Panc1 (cell line): ENCODE data around the gene OR2V1. TPM values are rescaled to one million over a fixed set of nuclear protein-coding genes. Genes with fewer than 3 reads are reported as not detected.

ENCODE experiments used
- ATAC-seq: fragments of 200-7000 bp; cut with Tn5 transposase; 2 replicates; pipeline ENCODE4 v1.9.1; 2020; ENCODE audit warnings: mild to moderate bottlenecking, moderate library complexity
- BruUV-seq: library from RNA; stranded (reverse); fragments of 400-500 nt; replicated peaks from 2 replicates; lab custom pipeline; 2021; lab: Mats Ljungman, UMichigan
- CTCF ChIA-PET: fragments of 300-600 bp; sonication (Branson Sonifier 250); formaldehyde crosslinking; loops from one replicate; lab custom pipeline; 2022; ENCODE audit warnings: antibody characterized with exemption; lab: Charles Lee
- POLR2A ChIA-PET: fragments of 300-600 bp; sonication (Branson Sonifier 250); formaldehyde crosslinking; loops from one replicate; lab custom pipeline; 2022; ENCODE audit warnings: antibody characterized with exemption; lab: Charles Lee
- DNase-seq: peaks from one replicate; pipeline ENCODE4 v3.0.0-alpha.2; 2010; ENCODE audit warnings: low read depth, low spot score
- H3K27ac ChIP-seq: 2 replicates; pipeline ENCODE4 v1.5.1; 2011; ENCODE audit warnings: mild to moderate bottlenecking, low read length, inconsistent platforms
- H3K27me3 ChIP-seq: fragments of 200-500 bp; sonication (Bioruptor generic); 2 replicates; pipeline ENCODE4 v1.6.0; 2014; ENCODE audit warnings: low read length, inconsistent platforms; ENCODE audit not compliant: control insufficient read depth, insufficient read depth
- H3K36me3 ChIP-seq: fragments of 200-500 bp; sonication (Bioruptor generic); 2 replicates; pipeline ENCODE4 v1.5.1; 2014; ENCODE audit warnings: inconsistent platforms, mild to moderate bottlenecking, low read length, moderate library complexity; ENCODE audit not compliant: control insufficient read depth, insufficient read depth
- H3K4me1 ChIP-seq: 2 replicates; pipeline ENCODE4 v1.5.1; 2011; ENCODE audit warnings: inconsistent platforms, mild to moderate bottlenecking, low read length, moderate library complexity; ENCODE audit not compliant: control insufficient read depth, insufficient read depth
- H3K4me3 ChIP-seq, 2 experiments: 2 replicates each; pipeline ENCODE4 v1.5.1; 2011 to 2012; ENCODE audit warnings: low read depth in 2 of 2, low read length in 2 of 2, mild to moderate bottlenecking in 2 of 2, inconsistent platforms in 1 of 2, moderate library complexity in 1 of 2
- H3K9me3 ChIP-seq: fragments of 200-500 bp; sonication (Bioruptor generic); 2 replicates; pipeline ENCODE4 v1.5.1; 2014; ENCODE audit warnings: low read depth, mild to moderate bottlenecking, inconsistent platforms, low read length, moderate library complexity; ENCODE audit not compliant: control insufficient read depth, insufficient read depth
- POLR2AphosphoS5 ChIP-seq: IDR thresholded peaks from 2 replicates; pipeline ENCODE4 v1.6.1; 2012; ENCODE audit warnings: mild to moderate bottlenecking, low read depth, low read length, moderate library complexity
- REST ChIP-seq, 2 experiments: IDR thresholded peaks; 2 replicates each; pipeline ENCODE4 v1.6.1; 2011 to 2012; ENCODE audit warnings: low read depth in 2 of 2, control low read depth in 1 of 2, low read length in 1 of 2, mild to moderate bottlenecking in 1 of 2, moderate library complexity in 1 of 2; ENCODE audit not compliant: insufficient read depth in 1 of 2
- SIN3A ChIP-seq: IDR thresholded peaks from 2 replicates; pipeline ENCODE4 v1.6.1; 2012; ENCODE audit warnings: low read depth, mild to moderate bottlenecking, low read length, moderate library complexity, borderline replicate concordance; ENCODE audit not compliant: insufficient read depth
- TCF7L2 ChIP-seq: IDR thresholded peaks from 2 replicates; pipeline ENCODE4 v1.6.1; 2011; ENCODE audit warnings: mild to moderate bottlenecking, low read depth, low read length, inconsistent platforms
- in situ Hi-C: cut with HindIII; loops from 2 replicates; pipeline ENCODE4 v1.10.0; 2016; ENCODE audit warnings: low sequenced_read_pairs, low pct_unique_long_range_greater_than_20kb
- intact Hi-C: fragments of 100-400 bp; cut with micrococcal nuclease; formaldehyde crosslinking; loops from one replicate; pipeline ENCODE4 v1.10.0; 2022; ENCODE audit not compliant: unreplicated experiment
- total RNA-seq: library from RNA; stranded (reverse); gene quantifications from one replicate; pipeline ENCODE4 v1.2.1, GENCODE V29; 2021; ENCODE audit not compliant: unreplicated experiment
- TF ChIP-seq, protein P1 (sequence below): fragments of 450-650 bp; IDR thresholded peaks from 2 replicates; pipeline ENCODE4 v1.5.1; 2017; ENCODE audit warnings: mild to moderate bottlenecking

OR2V1 gene
- total RNA-seq, 1 experiment from 2014 or later = not detected

DNA sequence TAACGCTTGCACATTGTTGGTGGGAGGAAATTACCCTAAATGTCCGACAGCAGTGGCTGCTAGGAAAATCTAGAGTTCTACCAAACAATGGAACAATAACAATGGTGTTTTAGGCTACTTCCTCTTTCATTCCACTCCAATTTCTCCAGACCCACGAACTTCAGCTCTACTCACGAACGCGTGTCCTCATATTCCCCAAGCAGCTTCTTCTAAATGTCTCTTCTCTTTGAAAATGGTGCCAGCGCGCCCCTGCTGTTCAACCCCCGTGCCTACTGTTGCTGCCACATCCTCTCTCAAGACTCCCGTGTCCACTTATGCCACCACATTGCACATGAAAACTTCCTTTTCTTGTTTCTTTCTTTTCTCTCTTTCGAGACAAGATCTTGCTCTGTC lies 42.1 kb upstream of the OR2V1 start:
- no TSS peak for BruUV-seq
- Histone ChIP-seq H3K27me3 (no peaks in the 10 kb centered on the region), H3K36me3 (no peaks in the 10 kb centered on the region), H3K4me1 (peaks cover 17% of the 10 kb centered on the region), H3K9me3 (no peaks in the 10 kb centered on the region), H3K4me3 (peak overlapping the region; percentile 57 to 74), H3K27ac (peak overlapping the region; percentile 88)
- intact Hi-C loops = no loop called here
- TF ChIP-seq TCF7L2 = no peak
- TF ChIP-seq, protein P1, sequence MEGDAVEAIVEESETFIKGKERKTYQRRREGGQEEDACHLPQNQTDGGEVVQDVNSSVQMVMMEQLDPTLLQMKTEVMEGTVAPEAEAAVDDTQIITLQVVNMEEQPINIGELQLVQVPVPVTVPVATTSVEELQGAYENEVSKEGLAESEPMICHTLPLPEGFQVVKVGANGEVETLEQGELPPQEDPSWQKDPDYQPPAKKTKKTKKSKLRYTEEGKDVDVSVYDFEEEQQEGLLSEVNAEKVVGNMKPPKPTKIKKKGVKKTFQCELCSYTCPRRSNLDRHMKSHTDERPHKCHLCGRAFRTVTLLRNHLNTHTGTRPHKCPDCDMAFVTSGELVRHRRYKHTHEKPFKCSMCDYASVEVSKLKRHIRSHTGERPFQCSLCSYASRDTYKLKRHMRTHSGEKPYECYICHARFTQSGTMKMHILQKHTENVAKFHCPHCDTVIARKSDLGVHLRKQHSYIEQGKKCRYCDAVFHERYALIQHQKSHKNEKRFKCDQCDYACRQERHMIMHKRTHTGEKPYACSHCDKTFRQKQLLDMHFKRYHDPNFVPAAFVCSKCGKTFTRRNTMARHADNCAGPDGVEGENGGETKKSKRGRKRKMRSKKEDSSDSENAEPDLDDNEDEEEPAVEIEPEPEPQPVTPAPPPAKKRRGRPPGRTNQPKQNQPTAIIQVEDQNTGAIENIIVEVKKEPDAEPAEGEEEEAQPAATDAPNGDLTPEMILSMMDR = peak; percentile 79
- ATAC-seq = peak; percentile 10; the same call in 1 of the 2 replicates
- in situ Hi-C loops = no loop called here
- ChIA-PET CTCF (interaction anchor here (0.6 to 1.8 kb wide), 3 partner anchors 13 to 130 kb away, joined by 3 to 5 read pairs (median 3); no protein-coding TSS in a partner anchor), POLR2A (no interaction called here)
- no peak for DNase-seq

DNA sequence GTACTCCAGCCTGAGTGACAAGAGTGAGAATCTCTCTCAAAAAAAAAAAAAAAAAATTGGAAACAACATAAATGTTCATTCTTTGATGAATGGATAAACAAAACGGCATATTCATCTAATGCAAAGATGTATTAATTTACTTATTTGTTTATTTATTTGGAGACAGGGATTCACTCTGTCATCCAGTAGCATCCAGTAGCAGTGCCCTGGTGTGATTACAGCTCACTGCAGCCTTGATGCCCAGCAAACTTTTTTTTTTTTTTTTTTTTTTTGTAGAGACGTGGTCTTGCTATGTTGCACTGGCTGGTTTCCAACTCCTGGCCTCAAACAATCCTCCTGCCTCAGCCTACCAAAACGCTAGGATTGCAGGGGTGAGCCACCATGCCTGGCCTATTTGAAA lies 40.8 kb upstream of the OR2V1 start:
- ChIA-PET POLR2A (interaction anchor here (0.6 kb wide), 1 partner anchor 64 kb away, joined by 4 read pairs; no protein-coding TSS in a partner anchor), CTCF (interaction anchor here (0.6 kb wide), 1 partner anchor 27 kb away, joined by 4 read pairs; no protein-coding TSS in a partner anchor)
- intact Hi-C loops (loop anchor here (1.0 kb wide), 1 partner anchor 16 kb away; no protein-coding TSS in a partner anchor), in situ Hi-C loops (no loop called here)
- no peaks in the 10 kb centered on the region for H3K27me3 ChIP-seq
- H3K27ac ChIP-seq = peak overlapping the region; percentile 88
- peaks cover 19% of the 10 kb centered on the region for H3K4me1 ChIP-seq
- no peak for ATAC-seq
- DNase-seq = no peak
- TF ChIP-seq, protein P1 = no peak
- TF ChIP-seq REST (IDR thresholded peaks at IDR 0.05; ENCODE audit: insufficient read depth in 1 of 2, low read depth in 2 of 2, low read length in 1 of 2) (no peak), TCF7L2 (no peak), POLR2AphosphoS5 (no peak), SIN3A (no peak)
- H3K36me3 ChIP-seq = no peaks in the 10 kb centered on the region
- no peaks in the 10 kb centered on the region for H3K9me3 ChIP-seq
- no TSS peak for BruUV-seq
- no peak overlapping the region for H3K4me3 ChIP-seq
